ENCODE results near the gene FBLN5.

The FBLN5 gene, protein sequence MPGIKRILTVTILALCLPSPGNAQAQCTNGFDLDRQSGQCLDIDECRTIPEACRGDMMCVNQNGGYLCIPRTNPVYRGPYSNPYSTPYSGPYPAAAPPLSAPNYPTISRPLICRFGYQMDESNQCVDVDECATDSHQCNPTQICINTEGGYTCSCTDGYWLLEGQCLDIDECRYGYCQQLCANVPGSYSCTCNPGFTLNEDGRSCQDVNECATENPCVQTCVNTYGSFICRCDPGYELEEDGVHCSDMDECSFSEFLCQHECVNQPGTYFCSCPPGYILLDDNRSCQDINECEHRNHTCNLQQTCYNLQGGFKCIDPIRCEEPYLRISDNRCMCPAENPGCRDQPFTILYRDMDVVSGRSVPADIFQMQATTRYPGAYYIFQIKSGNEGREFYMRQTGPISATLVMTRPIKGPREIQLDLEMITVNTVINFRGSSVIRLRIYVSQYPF

DNA sequence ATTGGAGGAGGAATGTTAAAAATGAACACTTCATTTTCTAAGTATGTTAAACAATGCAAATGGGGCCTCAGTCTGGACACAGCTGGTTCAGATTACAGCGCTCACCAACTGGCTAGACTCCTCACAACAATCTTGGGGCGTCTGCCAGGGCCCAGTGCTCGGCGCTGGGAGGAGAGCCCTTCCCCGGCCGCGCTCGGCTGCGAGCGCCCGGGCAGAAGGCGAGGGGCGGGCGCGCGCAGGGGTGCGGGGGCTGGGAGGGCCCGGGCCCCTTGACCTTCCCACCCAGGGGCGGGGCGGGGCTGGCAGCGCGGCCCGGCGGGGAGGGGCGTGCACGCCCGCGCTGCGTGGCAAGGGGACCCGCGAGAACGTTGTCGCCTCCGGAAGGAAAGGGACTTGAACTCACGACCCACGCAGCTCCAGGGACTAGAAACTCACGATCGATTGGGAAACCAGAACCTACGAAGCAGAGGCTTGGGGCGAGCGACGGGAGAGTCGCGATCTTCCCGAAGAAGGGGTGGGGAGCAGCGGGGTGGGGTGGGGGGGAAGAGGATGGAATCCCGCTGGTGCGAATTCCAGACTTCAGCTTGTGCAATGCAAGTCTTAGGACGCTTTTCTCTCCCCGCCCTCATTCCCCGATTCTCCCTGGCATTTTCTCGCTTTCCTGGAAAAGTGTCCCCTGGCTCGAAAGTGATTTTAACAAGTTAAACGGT is at the start of gene FBLN5:
FBLN5 (minus strand) TSS at position 220 of the 710 bp plus-strand sequence. CDS start 465 bp downstream, outside the sequence.
- Histone ChIP-seq H3K27ac (no peak within 1 kb of the TSS), H3K4me2 (0 out of 2 replicates have a peak within 1 kb of the TSS, but pooled peaks have one; percentile 19), H4K20me1 (no peaks in the 10 kb centered on the region), H3K9me3 (0 out of 2 replicates have a peak, but pooled peaks cover 3% of the 10 kb centered on the region), H3K4me3 (peak within 1 kb of the TSS; percentile 14; the same call in 1 of the 2 replicates), H3K9ac (no peak within 1 kb of the TSS), H3K36me3 (no peaks in the 10 kb centered on the region), H3K27me3 (peaks cover 39% of the 10 kb centered on the region), H3K4me1 (no peaks in the 10 kb centered on the region)
- no peak for TF ChIP-seq Cebpa-rat (IDR thresholded peaks at IDR 0.05)

DNA sequence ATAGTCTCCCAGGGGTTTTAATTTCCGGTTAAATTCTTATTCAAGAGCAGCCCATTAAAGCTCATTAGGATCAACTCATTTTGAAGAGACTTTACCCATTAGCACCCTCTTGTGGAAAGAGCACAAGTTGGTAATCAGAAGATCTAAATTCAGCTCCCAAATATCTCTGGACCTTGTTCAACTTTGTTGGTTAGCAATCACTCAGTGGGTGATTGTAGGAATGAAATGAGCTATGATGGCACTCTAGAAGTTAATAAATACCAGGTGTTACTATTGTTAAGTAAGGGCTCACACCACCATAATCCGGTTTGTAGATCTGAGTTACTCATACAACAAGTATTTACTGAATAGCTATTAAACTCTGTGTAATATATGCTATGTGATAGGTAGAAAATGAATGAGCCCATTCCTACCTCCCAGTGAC is 49.5 kb upstream of the FBLN5 start:
- Histone ChIP-seq H3K9ac (no peak overlapping the region), H3K9me3 (no peaks in the 10 kb centered on the region), H3K36me3 (peaks cover 71% of the 10 kb centered on the region), H3K27ac (no peak overlapping the region), H4K20me1 (peaks cover 6% of the 10 kb centered on the region), H3K4me2 (no peak overlapping the region), H3K4me3 (no peak overlapping the region), H3K4me1 (peaks cover 12% of the 10 kb centered on the region), H3K27me3 (no peaks in the 10 kb centered on the region)
- TF ChIP-seq Cebpa-rat (IDR thresholded peaks at IDR 0.05), result no peak

DNA sequence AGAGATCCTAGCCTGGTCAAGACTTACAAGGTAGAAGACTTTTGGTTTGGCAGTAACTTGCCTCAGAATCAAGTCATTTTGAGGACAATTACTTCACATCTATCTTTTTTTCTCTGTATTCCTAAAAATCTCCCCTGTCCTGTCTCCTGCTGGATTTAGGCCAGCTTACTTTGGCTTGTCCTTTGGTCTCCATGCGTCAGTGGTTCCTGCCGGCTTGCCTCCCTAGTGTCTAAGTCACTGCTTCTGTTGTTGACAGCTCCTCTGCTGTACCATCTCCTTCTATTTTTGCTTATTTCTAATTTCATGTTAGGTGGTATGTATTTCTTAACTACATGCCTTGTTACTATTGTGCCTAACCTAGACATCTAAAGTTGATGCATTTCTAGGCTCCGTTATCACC is 39.7 kb upstream of the FBLN5 start:
- peaks cover 87% of the 10 kb centered on the region for H3K36me3 ChIP-seq
- H3K27me3 ChIP-seq, result no peaks in the 10 kb centered on the region
- TF ChIP-seq Cebpa-rat (IDR thresholded peaks at IDR 0.05), result no peak
- no peak overlapping the region for H3K9ac ChIP-seq
- H3K4me2 ChIP-seq, result no peak overlapping the region
- no peaks in the 10 kb centered on the region for H4K20me1 ChIP-seq
- no peak overlapping the region for H3K4me3 ChIP-seq
- H3K4me1 ChIP-seq, result no peaks in the 10 kb centered on the region
- H3K27ac ChIP-seq, result no peak overlapping the region
- no peaks in the 10 kb centered on the region for H3K9me3 ChIP-seq

DNA sequence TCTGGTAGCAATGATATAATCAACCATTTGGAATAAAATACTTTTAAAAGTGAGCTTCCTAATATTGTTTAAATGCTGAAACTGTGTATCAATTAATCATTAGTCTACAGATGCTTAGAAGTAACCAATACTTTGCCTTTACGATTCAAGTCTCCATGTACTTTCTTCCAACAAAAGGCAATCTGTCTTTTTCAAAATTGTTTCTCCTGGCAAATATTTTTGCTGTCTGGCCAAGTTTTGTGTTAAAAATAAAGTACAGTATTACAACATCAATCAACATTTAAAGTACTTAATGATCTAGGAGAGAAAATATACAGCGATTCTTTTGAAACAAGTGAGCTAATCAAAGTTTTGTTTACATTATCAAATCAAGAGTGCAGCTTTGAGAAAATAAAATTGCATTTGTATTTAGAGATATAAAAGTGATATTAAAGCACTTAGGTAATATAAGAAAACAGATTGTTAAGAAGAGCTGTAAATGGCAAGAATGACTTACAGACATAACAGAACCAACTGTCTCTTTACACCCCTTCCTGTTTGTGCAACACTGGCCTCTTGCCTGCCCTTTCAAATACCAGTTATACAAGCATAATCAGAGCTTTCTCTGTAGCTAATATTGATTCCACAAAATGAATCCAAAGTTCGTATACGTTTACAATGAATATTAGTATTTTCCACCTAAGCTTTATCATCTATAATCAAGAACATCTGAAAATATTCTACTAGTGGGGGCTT is 38.2 kb upstream of the FBLN5 start:
- Histone ChIP-seq H4K20me1 (no peaks in the 10 kb centered on the region), H3K27me3 (no peaks in the 10 kb centered on the region), H3K36me3 (peaks cover 83% of the 10 kb centered on the region), H3K4me2 (no peak overlapping the region), H3K4me1 (no peaks in the 10 kb centered on the region), H3K9me3 (no peaks in the 10 kb centered on the region), H3K9ac (no peak overlapping the region), H3K27ac (no peak overlapping the region), H3K4me3 (no peak overlapping the region)
- TF ChIP-seq Cebpa-rat (IDR thresholded peaks at IDR 0.05), result no peak

DNA sequence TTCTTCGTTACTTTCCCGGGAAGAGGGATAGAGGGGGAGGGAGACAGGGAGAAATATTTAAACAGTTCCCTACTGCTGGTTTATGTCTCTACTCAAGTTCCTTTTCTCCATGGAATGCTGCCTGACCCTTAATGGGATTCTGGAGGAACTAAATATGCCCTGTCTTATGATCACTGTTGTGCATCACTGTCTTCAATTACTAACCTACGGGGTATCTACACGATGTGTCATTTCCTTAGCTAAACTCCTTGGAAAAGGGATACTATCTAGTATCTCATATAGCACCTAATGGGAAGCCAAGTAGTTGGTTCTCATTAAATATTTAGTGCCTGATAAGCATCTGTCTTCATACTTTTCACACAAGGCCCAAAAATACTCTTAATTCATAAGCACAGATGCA is 37.5 kb upstream of the FBLN5 start:
- H3K4me2 ChIP-seq, result no peak overlapping the region
- TF ChIP-seq Cebpa-rat (IDR thresholded peaks at IDR 0.05), result no peak
- no peak overlapping the region for H3K9ac ChIP-seq
- no peak overlapping the region for H3K4me3 ChIP-seq
- H3K9me3 ChIP-seq, result no peaks in the 10 kb centered on the region
- no peak overlapping the region for H3K27ac ChIP-seq
- no peaks in the 10 kb centered on the region for H4K20me1 ChIP-seq
- H3K36me3 ChIP-seq, result peaks cover 78% of the 10 kb centered on the region
- no peaks in the 10 kb centered on the region for H3K4me1 ChIP-seq
- no peaks in the 10 kb centered on the region for H3K27me3 ChIP-seq

DNA sequence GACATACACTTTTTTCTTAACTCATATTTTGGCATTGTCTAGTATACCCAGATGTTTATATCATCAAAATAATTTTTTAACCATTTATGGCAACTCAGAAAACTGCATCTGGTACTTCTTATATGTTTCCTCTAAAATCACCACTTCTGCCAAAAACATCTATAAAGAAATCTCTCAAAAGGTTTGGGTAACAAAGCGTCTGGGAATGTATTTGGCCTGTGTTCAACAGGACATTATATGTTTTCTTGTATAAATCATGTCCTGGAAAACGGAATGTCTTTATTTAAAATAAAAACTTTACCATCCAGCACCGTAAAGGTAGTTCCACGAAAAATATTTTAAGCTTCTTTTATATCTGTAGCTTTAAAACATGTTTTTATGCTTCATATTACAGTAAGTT is 36.1 kb upstream of the FBLN5 start:
- H3K27ac ChIP-seq, result no peak overlapping the region
- H3K9me3 ChIP-seq, result no peaks in the 10 kb centered on the region
- H3K27me3 ChIP-seq, result no peaks in the 10 kb centered on the region
- no peak overlapping the region for H3K4me3 ChIP-seq
- no peak overlapping the region for H3K4me2 ChIP-seq
- no peaks in the 10 kb centered on the region for H3K4me1 ChIP-seq
- H3K9ac ChIP-seq, result no peak overlapping the region
- 0 out of 2 replicates have a peak, but pooled peaks cover 4% of the 10 kb centered on the region for H4K20me1 ChIP-seq
- H3K36me3 ChIP-seq, result peaks cover 70% of the 10 kb centered on the region
- TF ChIP-seq Cebpa-rat (IDR thresholded peaks at IDR 0.05), result no peak

DNA sequence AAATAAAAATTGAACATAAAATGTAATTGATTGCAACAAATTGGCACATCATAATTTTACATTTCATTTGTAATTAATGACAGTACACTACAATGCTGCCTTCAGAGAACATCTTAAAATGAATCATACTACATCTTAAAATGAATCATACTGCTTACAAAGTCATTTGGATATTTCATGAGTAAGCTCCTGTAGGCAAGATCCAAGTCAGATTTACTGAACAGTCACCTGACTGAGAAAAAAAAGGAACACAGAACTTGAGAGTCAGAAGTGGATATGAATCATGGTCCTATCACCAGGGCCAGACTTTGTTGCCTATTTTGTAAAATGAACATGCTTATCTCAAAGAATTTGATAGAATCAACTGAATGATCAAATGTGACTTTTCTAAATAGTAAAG is 32.7 kb upstream of the FBLN5 start:
- H3K4me3 ChIP-seq, result no peak overlapping the region
- H3K9ac ChIP-seq, result no peak overlapping the region
- H3K9me3 ChIP-seq, result no peaks in the 10 kb centered on the region
- TF ChIP-seq Cebpa-rat (IDR thresholded peaks at IDR 0.05), result no peak
- H3K4me1 ChIP-seq, result no peaks in the 10 kb centered on the region
- H3K27me3 ChIP-seq, result no peaks in the 10 kb centered on the region
- H3K4me2 ChIP-seq, result no peak overlapping the region
- peaks cover 61% of the 10 kb centered on the region for H3K36me3 ChIP-seq
- H3K27ac ChIP-seq, result no peak overlapping the region
- H4K20me1 ChIP-seq, result 0 out of 2 replicates have a peak, but pooled peaks cover 5% of the 10 kb centered on the region

DNA sequence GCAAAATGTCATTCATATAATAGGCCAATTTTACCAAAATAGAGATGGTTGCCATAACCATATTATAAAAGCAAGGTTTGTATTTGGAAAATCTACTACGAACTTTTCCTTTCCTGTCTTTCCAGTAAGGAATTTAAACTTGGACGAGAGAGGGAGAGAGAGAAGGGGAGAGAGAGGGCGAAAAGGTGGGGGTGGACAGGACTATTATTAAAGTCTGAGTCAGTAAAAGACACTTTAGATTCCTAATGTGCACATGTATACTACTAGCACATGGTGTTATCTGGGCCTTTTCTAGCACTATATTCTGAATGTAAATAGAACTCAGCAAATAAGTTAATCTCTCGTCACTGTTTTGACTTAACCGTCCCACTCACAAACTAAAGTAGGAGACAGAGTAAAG is 30.4 kb upstream of the FBLN5 start:
- Histone ChIP-seq H3K4me2 (no peak overlapping the region), H3K27me3 (no peaks in the 10 kb centered on the region), H3K27ac (no peak overlapping the region), H3K9me3 (no peaks in the 10 kb centered on the region), H4K20me1 (0 out of 2 replicates have a peak, but pooled peaks cover 5% of the 10 kb centered on the region), H3K4me3 (no peak overlapping the region), H3K36me3 (peaks cover 68% of the 10 kb centered on the region), H3K4me1 (no peaks in the 10 kb centered on the region), H3K9ac (no peak overlapping the region)
- TF ChIP-seq Cebpa-rat (IDR thresholded peaks at IDR 0.05), result no peak

DNA sequence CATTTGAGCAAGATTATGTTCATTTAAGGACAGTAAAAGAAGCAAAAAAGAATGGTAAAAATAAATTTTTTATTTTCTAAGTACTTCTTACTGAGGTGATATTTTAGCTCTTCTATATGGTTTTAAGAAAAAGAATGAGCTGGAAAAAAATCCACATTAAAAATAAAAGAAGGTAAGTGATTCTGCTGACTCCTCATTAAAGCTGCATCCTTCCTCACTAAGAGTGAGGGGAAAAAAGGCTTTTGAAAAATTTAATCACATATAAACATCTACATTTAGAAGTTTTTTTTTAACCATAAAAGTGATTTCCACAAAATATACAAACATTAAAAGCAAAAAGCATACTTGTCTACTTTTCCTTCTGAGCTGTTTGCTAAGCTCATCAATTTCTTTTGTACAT is 28.3 kb upstream of the FBLN5 start:
- Histone ChIP-seq H3K9ac (no peak overlapping the region), H3K4me3 (no peak overlapping the region), H3K4me1 (no peaks in the 10 kb centered on the region), H3K36me3 (peaks cover 69% of the 10 kb centered on the region), H3K4me2 (no peak overlapping the region), H3K9me3 (no peaks in the 10 kb centered on the region), H3K27me3 (no peaks in the 10 kb centered on the region), H4K20me1 (0 out of 2 replicates have a peak, but pooled peaks cover 5% of the 10 kb centered on the region), H3K27ac (no peak overlapping the region)
- no peak for TF ChIP-seq Cebpa-rat (IDR thresholded peaks at IDR 0.05)
